Measurements from ENCODE around the gene AQP7. TPM values are rescaled to one million over a fixed set of nuclear protein-coding genes. Genes with fewer than 3 reads are reported as not detected.
"Not testable (repeated sequence)": the region's sequence is repeated elsewhere in the genome, so short reads cannot be mapped to it uniquely, and the experiment has no call there.

AQP7 gene
- total and polyA plus RNA-seq, 11 donors = 32.1 to 252 (median 113) TPM

- no peaks in the 10 kb centered on the region for H3K36me3 ChIP-seq
- WGBS, 4 donors = 69 to 71% (median 71%) methylated on average over 17 of the region's 17 CpGs
- no peaks in the 10 kb centered on the region for H3K27me3 ChIP-seq
- H3K27ac ChIP-seq = peak overlapping the region; percentile 10 to 98 (median 92)
- no peak overlapping the region for H3K4me3 ChIP-seq
- ATAC-seq = peak; percentile 60 to 89 (median 67)
- no peak for TF ChIP-seq POLR2A (IDR thresholded peaks at IDR 0.05)
- TF ChIP-seq CTCF (IDR thresholded peaks at IDR 0.05) = no peak
- H3K9me3 ChIP-seq = no peaks in the 10 kb centered on the region
- peaks cover 0 to 56% (median 27%) of the 10 kb centered on the region in 12 donors for H3K4me1 ChIP-seq
- intact Hi-C loops (cut with DNase I) = loop anchor here in 3 of 10 donors (2.0 to 10.0 kb wide), 3 partner anchors 29 to 111 kb away; no protein-coding TSS in a partner anchor
- peak in 1 of 5 donors; percentile 38 for DNase-seq
Measured at GRCh38 chr9:33403941-33404787, 1.8 kb upstream of the AQP7 start.

GRCh38 chr9:33401809-33402208 is 559 bp downstream of the AQP7 start:
- H3K36me3 ChIP-seq, ATAC-seq, H3K9me3 ChIP-seq, H3K27me3 ChIP-seq: not testable (repeated sequence)
- peak in 1 of 5 donors; percentile 38 for DNase-seq
- H3K4me3 ChIP-seq = peak overlapping the region; percentile 39 to 70 (median 59)
- peak overlapping the region; percentile 70 to 98 (median 92) for H3K27ac ChIP-seq
- peaks cover 0 to 66% (median 29%) of the 10 kb centered on the region in 12 donors for H3K4me1 ChIP-seq
- intact Hi-C loops (cut with DNase I) = loop anchor here in 2 of 10 donors (10.0 kb wide), 2 partner anchors 53 to 113 kb away; no protein-coding TSS in a partner anchor
- 8 to 44% (median 19%) methylated on average over 6 to 10 of the region's 10 CpGs for WGBS, 4 donors

- H3K27ac ChIP-seq = peak overlapping the region in 6 of 12 donors; percentile 24 to 98 (median 89)
- peak overlapping the region in 1 of 12 donors; percentile 54 for H3K4me3 ChIP-seq
- H3K36me3 ChIP-seq; intact Hi-C loops (cut with DNase I); H3K27me3 ChIP-seq; H3K9me3 ChIP-seq; ATAC-seq; DNase-seq: not testable (repeated sequence)
- WGBS, 4 donors = 90 to 97% (median 95%) methylated on average over 4 of the region's 4 CpGs
- H3K4me1 ChIP-seq = peaks cover 0 to 65% (median 19%) of the 10 kb centered on the region in 12 donors
Measured at GRCh38 chr9:33399047-33399446, 3.3 kb downstream of the AQP7 start.

- H3K36me3 ChIP-seq; intact Hi-C loops (cut with DNase I); H3K27me3 ChIP-seq; H3K4me3 ChIP-seq; ATAC-seq; DNase-seq; H3K9me3 ChIP-seq: not testable (repeated sequence)
- 74 to 85% (median 81%) methylated on average over 3 of the region's 4 CpGs for WGBS, 4 donors
- peak overlapping the region in 1 of 12 donors; percentile 41 for H3K27ac ChIP-seq
- H3K4me1 ChIP-seq = peaks cover 0 to 65% (median 17%) of the 10 kb centered on the region in 12 donors
Measured at GRCh38 chr9:33397801-33398200, 4.6 kb downstream of the AQP7 start.

GRCh38 chr9:33395159-33395879 is 7.0 kb downstream of the AQP7 start:
- H3K4me3 ChIP-seq; H3K27me3 ChIP-seq; H3K9me3 ChIP-seq; intact Hi-C loops (cut with DNase I); H3K36me3 ChIP-seq; ATAC-seq: not testable (repeated sequence)
- Histone ChIP-seq H3K27ac (peak overlapping the region in 10 of 12 donors; percentile 83 to 95 (median 90)), H3K4me1 (peaks cover 0 to 74% (median 29%) of the 10 kb centered on the region in 12 donors)
- 58 to 70% (median 68%) methylated on average over 13 to 15 of the region's 15 CpGs for WGBS, 4 donors
- peak in 1 of 5 donors; percentile 54 for DNase-seq

GRCh38 chr9:33393986-33394385 is 8.4 kb downstream of the AQP7 start:
- Histone ChIP-seq H3K4me3 (peak overlapping the region in 3 of 12 donors; percentile 2 to 17 (median 15)), H3K4me1 (peaks cover 0 to 69% (median 28%) of the 10 kb centered on the region in 12 donors), H3K27ac (peak overlapping the region; percentile 78 to 95 (median 90))
- H3K27me3 ChIP-seq; intact Hi-C loops (cut with DNase I); H3K36me3 ChIP-seq; ATAC-seq; H3K9me3 ChIP-seq: not testable (repeated sequence)
- DNase-seq = peak in 1 of 5 donors; percentile 56
- 36 to 50% (median 42%) methylated on average over 3 of the region's 3 CpGs for WGBS, 4 donors

All from heart left ventricle (tissue), 16 donors.